ENCODE measurements around the gene LSM7.
"Not testable (repeated sequence)": the region's sequence is repeated elsewhere in the genome, so short reads cannot be mapped to it uniquely, and the experiment has no call there.

LSM7 gene

DNA sequence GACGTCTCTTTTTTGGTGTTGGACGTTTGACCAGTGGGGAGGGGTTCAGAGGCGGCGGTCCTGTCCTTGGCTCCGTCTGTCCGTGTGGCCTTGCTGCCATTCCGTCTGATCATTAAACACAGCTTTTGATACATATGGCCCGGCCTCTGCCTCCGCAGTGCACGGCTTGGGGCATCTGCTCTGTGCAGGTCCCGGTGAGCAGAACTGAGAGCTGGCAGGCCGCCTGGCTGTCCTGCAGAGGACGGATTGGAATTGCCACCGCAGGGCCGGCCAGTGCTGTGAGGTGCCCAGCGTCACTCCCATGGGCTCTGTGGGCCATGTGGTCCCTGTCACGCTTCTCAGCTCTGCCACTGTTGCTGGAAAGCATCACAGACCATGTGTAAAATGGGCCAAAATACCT lies 26.3 kb upstream of the LSM7 start:
- WGBS, 2 experiments, result 93 to 94% methylated on average over 17 of the region's 17 CpGs
- H3K27ac ChIP-seq (ENCODE audit: insufficient read depth, low read depth, low read length, poor library complexity, severe bottlenecking), result no peak overlapping the region
- H3K4me3 ChIP-seq (ENCODE audit: insufficient read depth, low read depth, low read length), result no peak overlapping the region
- no peaks in the 10 kb centered on the region for H3K4me1 ChIP-seq (ENCODE audit: control insufficient read depth, insufficient read depth, low read length)
- H3K36me3 ChIP-seq (ENCODE audit: control insufficient read depth, insufficient read depth, low read length), result no peaks in the 10 kb centered on the region
- H3K9me3 ChIP-seq (ENCODE audit: control insufficient read depth, low read length), result no peaks in the 10 kb centered on the region
- H3K27me3 ChIP-seq (ENCODE audit: control insufficient read depth, insufficient read depth, low read length, poor library complexity, severe bottlenecking), result peaks cover 17% of the 10 kb centered on the region

GRCh38 chr19:2353887-2354592 lies 25.7 kb upstream of the LSM7 start:
- no peaks in the 10 kb centered on the region for H3K4me1 ChIP-seq (ENCODE audit: control insufficient read depth, insufficient read depth, low read length)
- 93% methylated on average over 34 of the region's 34 CpGs for WGBS, 2 experiments

GRCh38 chr19:2353159-2353886 lies 24.9 kb upstream of the LSM7 start:
- no peaks in the 10 kb centered on the region for H3K36me3 ChIP-seq (ENCODE audit: control insufficient read depth, insufficient read depth, low read length)
- WGBS, 2 experiments, result 92% methylated on average over 45 of the region's 45 CpGs

More at GRCh38 chr19:2353887-2354592, 25.7 kb upstream of the LSM7 start:
- Histone ChIP-seq H3K9me3 (ENCODE audit: control insufficient read depth, low read length) (no peaks in the 10 kb centered on the region), H3K36me3 (ENCODE audit: control insufficient read depth, insufficient read depth, low read length) (no peaks in the 10 kb centered on the region), H3K27me3 (ENCODE audit: control insufficient read depth, insufficient read depth, low read length, poor library complexity, severe bottlenecking) (peaks cover 11% of the 10 kb centered on the region), H3K4me3 (ENCODE audit: insufficient read depth, low read depth, low read length) (no peak overlapping the region), H3K27ac (ENCODE audit: insufficient read depth, low read depth, low read length, poor library complexity, severe bottlenecking) (no peak overlapping the region)

GRCh38 chr19:2352121-2352520 lies 23.7 kb upstream of the LSM7 start:
- H3K27me3 ChIP-seq (ENCODE audit: control insufficient read depth, insufficient read depth, low read length, poor library complexity, severe bottlenecking), result no peaks in the 10 kb centered on the region
- no peaks in the 10 kb centered on the region for H3K36me3 ChIP-seq (ENCODE audit: control insufficient read depth, insufficient read depth, low read length)
- 95 to 97% methylated on average over 24 of the region's 24 CpGs for WGBS, 2 experiments
- no peaks in the 10 kb centered on the region for H3K4me1 ChIP-seq (ENCODE audit: control insufficient read depth, insufficient read depth, low read length)
- no peak overlapping the region for H3K4me3 ChIP-seq (ENCODE audit: insufficient read depth, low read depth, low read length)
- no peak overlapping the region for H3K27ac ChIP-seq (ENCODE audit: insufficient read depth, low read depth, low read length, poor library complexity, severe bottlenecking)
- no peaks in the 10 kb centered on the region for H3K9me3 ChIP-seq (ENCODE audit: control insufficient read depth, low read length)

More at GRCh38 chr19:2353159-2353886, 24.9 kb upstream of the LSM7 start:
- H3K9me3 ChIP-seq (ENCODE audit: control insufficient read depth, low read length), result no peaks in the 10 kb centered on the region
- H3K27me3 ChIP-seq (ENCODE audit: control insufficient read depth, insufficient read depth, low read length, poor library complexity, severe bottlenecking), result peaks cover 3% of the 10 kb centered on the region
- H3K4me1 ChIP-seq (ENCODE audit: control insufficient read depth, insufficient read depth, low read length), result no peaks in the 10 kb centered on the region
- no peak overlapping the region for H3K27ac ChIP-seq (ENCODE audit: insufficient read depth, low read depth, low read length, poor library complexity, severe bottlenecking)
- no peak overlapping the region for H3K4me3 ChIP-seq (ENCODE audit: insufficient read depth, low read depth, low read length)

DNA sequence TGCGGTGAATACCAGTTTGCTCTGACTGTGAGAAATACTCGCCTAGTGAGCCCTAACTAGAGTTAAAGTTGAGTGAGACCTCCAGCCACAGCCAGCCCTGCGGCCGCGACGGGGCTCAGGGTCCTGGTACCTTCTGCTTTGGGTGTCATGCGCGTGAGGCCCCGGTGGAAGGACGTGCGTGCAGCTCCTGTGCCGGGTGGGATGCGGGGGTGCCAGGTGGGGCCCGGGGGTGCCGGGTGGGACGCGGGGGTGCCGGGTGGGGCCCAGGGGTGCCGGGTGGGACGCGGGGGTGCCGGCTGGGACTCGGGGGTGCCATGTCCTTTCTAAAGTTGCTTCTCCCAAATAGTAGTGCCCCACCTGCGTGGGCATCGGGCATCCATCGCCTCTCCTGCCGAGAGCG lies 23.2 kb upstream of the LSM7 start:
- H3K27me3 ChIP-seq (ENCODE audit: control insufficient read depth, insufficient read depth, low read length, poor library complexity, severe bottlenecking), result no peaks in the 10 kb centered on the region
- no peaks in the 10 kb centered on the region for H3K36me3 ChIP-seq (ENCODE audit: control insufficient read depth, insufficient read depth, low read length)
- H3K4me3 ChIP-seq (ENCODE audit: insufficient read depth, low read depth, low read length), result no peak overlapping the region
- H3K9me3 ChIP-seq (ENCODE audit: control insufficient read depth, low read length), result no peaks in the 10 kb centered on the region
- H3K27ac ChIP-seq (ENCODE audit: insufficient read depth, low read depth, low read length, poor library complexity, severe bottlenecking), result no peak overlapping the region
- no peaks in the 10 kb centered on the region for H3K4me1 ChIP-seq (ENCODE audit: control insufficient read depth, insufficient read depth, low read length)
- WGBS, 2 experiments, result 96% methylated on average over 28 of the region's 28 CpGs

DNA sequence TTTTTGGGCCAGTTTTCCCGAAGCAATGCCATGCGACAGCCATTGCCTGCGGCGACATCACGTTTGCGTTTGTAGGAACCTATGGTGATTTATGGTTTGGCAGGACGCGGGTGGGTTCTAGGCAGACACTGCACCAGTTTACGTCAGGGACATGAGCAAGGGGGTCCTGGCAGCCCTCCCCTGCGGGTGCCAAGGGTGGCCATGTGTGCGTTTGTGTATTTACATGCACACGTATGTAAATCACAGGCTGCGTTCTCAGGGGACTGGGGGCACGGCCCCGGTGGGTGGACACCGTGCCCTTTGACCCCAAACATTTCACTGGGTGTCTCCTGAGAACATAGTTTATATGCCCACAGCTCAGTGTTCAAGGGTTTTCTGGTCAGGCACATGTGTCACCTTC lies 22.3 kb upstream of the LSM7 start:
- no peaks in the 10 kb centered on the region for H3K9me3 ChIP-seq (ENCODE audit: control insufficient read depth, low read length)
- no peak overlapping the region for H3K27ac ChIP-seq (ENCODE audit: insufficient read depth, low read depth, low read length, poor library complexity, severe bottlenecking)
- no peaks in the 10 kb centered on the region for H3K27me3 ChIP-seq (ENCODE audit: control insufficient read depth, insufficient read depth, low read length, poor library complexity, severe bottlenecking)
- no peaks in the 10 kb centered on the region for H3K4me1 ChIP-seq (ENCODE audit: control insufficient read depth, insufficient read depth, low read length)
- H3K36me3 ChIP-seq (ENCODE audit: control insufficient read depth, insufficient read depth, low read length), result no peaks in the 10 kb centered on the region
- 96% methylated on average over 16 of the region's 16 CpGs for WGBS, 2 experiments
- no peak overlapping the region for H3K4me3 ChIP-seq (ENCODE audit: insufficient read depth, low read depth, low read length)

DNA sequence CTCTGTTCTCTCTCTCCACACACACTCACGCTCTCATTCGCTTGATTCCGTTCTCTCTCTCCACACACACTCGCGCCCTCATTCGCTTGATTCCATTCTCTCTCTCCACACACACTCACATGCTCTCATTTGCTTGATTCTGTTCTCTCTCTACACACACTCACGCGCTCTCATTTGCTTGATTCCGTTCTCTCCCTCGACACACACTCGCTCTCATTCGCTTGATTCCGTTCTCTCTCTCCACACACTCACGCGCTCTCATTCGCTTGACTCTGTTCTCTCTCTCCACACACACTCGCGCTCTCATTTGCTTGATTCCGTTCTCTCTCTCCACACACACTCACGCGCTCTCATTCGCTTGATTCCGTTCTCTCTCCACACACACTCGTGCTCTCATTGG lies 21.4 kb upstream of the LSM7 start:
- not testable (repeated sequence) for H3K4me1 ChIP-seq (ENCODE audit: control insufficient read depth, insufficient read depth, low read length); H3K36me3 ChIP-seq (ENCODE audit: control insufficient read depth, insufficient read depth, low read length); H3K27ac ChIP-seq (ENCODE audit: insufficient read depth, low read depth, low read length, poor library complexity, severe bottlenecking); H3K27me3 ChIP-seq (ENCODE audit: control insufficient read depth, insufficient read depth, low read length, poor library complexity, severe bottlenecking); H3K4me3 ChIP-seq (ENCODE audit: insufficient read depth, low read depth, low read length); H3K9me3 ChIP-seq (ENCODE audit: control insufficient read depth, low read length)
- WGBS, 2 experiments, result 90 to 92% methylated on average over 24 of the region's 24 CpGs

GRCh38 chr19:2345794-2346663 lies 17.6 kb upstream of the LSM7 start:
- Histone ChIP-seq H3K27ac (ENCODE audit: insufficient read depth, low read depth, low read length, poor library complexity, severe bottlenecking) (no peak overlapping the region), H3K4me1 (ENCODE audit: control insufficient read depth, insufficient read depth, low read length) (no peaks in the 10 kb centered on the region)
- 86 to 87% methylated on average over 25 of the region's 25 CpGs for WGBS, 2 experiments

DNA sequence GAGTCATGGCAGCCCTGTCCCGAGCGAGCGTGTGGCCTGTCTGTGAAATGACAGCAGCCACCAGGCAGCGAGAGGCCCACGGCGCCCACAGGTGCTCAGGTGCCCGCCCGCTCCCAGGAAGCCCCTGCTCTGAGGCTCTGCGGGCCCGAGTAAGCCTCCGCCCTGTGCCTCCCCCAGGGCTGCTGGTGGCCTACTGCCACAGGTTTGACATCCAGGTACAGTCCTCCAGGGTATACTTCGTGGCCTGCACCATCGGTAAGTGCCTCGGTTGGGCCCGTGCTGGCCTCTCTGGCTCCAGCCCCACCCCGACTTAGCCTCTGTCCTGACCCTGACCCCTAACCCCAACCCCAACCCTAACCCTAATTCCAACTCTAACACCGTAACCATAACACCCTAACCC lies 16.7 kb upstream of the LSM7 start:
- H3K36me3 ChIP-seq (ENCODE audit: control insufficient read depth, insufficient read depth, low read length), result no peaks in the 10 kb centered on the region
- no peak overlapping the region for H3K27ac ChIP-seq (ENCODE audit: insufficient read depth, low read depth, low read length, poor library complexity, severe bottlenecking)
- H3K4me3 ChIP-seq (ENCODE audit: insufficient read depth, low read depth, low read length), result no peak overlapping the region
- WGBS, 2 experiments, result 95% methylated on average over 17 of the region's 17 CpGs
- no peaks in the 10 kb centered on the region for H3K4me1 ChIP-seq (ENCODE audit: control insufficient read depth, insufficient read depth, low read length)
- no peaks in the 10 kb centered on the region for H3K9me3 ChIP-seq (ENCODE audit: control insufficient read depth, low read length)
- H3K27me3 ChIP-seq (ENCODE audit: control insufficient read depth, insufficient read depth, low read length, poor library complexity, severe bottlenecking), result no peaks in the 10 kb centered on the region

More at GRCh38 chr19:2345794-2346663, 17.6 kb upstream of the LSM7 start:
- Histone ChIP-seq H3K9me3 (ENCODE audit: control insufficient read depth, low read length) (no peaks in the 10 kb centered on the region), H3K4me3 (ENCODE audit: insufficient read depth, low read depth, low read length) (no peak overlapping the region), H3K27me3 (ENCODE audit: control insufficient read depth, insufficient read depth, low read length, poor library complexity, severe bottlenecking) (no peaks in the 10 kb centered on the region), H3K36me3 (ENCODE audit: control insufficient read depth, insufficient read depth, low read length) (no peaks in the 10 kb centered on the region)

DNA sequence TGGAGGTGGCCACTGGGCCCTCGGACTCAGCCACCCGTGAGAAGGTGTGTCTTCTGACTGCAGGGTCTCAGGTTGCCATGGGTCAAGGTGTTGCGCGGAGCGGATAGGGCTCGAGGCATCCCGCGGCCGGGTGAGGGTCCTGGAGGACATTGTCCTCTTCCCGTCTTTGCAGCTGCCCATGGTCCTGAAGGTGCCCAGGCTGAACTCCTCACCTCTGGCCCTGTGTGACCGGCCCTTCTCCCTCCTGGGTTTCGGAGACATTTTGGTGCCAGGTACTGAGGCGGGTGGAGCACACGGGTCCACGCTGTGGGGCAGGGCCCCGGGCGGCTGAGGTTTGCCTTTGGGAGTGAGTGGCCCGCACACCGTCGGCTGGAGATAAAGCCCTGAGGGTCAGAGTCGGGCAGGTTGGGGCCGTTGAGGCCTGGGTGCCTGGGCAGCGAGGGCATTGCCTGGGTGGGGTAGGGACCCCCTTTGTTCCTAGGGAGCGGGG lies 16.0 kb upstream of the LSM7 start:
- H3K27me3 ChIP-seq (ENCODE audit: control insufficient read depth, insufficient read depth, low read length, poor library complexity, severe bottlenecking), result no peaks in the 10 kb centered on the region
- no peaks in the 10 kb centered on the region for H3K4me1 ChIP-seq (ENCODE audit: control insufficient read depth, insufficient read depth, low read length)
- H3K9me3 ChIP-seq (ENCODE audit: control insufficient read depth, low read length), result no peaks in the 10 kb centered on the region
- WGBS, 2 experiments, result 95 to 96% methylated on average over 24 of the region's 24 CpGs
- H3K4me3 ChIP-seq (ENCODE audit: insufficient read depth, low read depth, low read length), result no peak overlapping the region
- no peaks in the 10 kb centered on the region for H3K36me3 ChIP-seq (ENCODE audit: control insufficient read depth, insufficient read depth, low read length)
- no peak overlapping the region for H3K27ac ChIP-seq (ENCODE audit: insufficient read depth, low read depth, low read length, poor library complexity, severe bottlenecking)
